H9 (cell line): Measurements from ENCODE around the gene NPRL2. TPM values are rescaled to one million over a fixed set of nuclear protein-coding genes. Genes with fewer than 3 reads are reported as not detected.
A peak's percentile ranks its signal among the peaks of the same experiment; 100 is the strongest.

Experiments
- DNase-seq: peaks from one replicate; pipeline ENCODE4 v3.0.0-alpha.2; 2017
- H2AFZ ChIP-seq: one replicate; pipeline ENCODE4 v1.6.1; 2013; ENCODE audit warnings: mild to moderate bottlenecking, low read length, control low read depth, moderate library complexity
- H2AK5ac ChIP-seq: 2 replicates; pipeline ENCODE4 v1.6.1; 2013; ENCODE audit warnings: low read length, control low read depth, mixed read lengths; ENCODE audit not compliant: insufficient read length
- H2BK120ac ChIP-seq: one replicate; pipeline ENCODE4 v1.6.1; 2013; ENCODE audit warnings: low read depth, mild to moderate bottlenecking, low read length, control low read depth, inconsistent platforms; ENCODE audit not compliant: poor library complexity, severe bottlenecking
- H2BK12ac ChIP-seq: 2 replicates; pipeline ENCODE4 v1.6.1; 2013; ENCODE audit warnings: low read length, control low read depth, mixed read lengths, low read depth; ENCODE audit not compliant: insufficient read length
- H2BK15ac ChIP-seq: 2 replicates; pipeline ENCODE4 v1.6.1; 2013; ENCODE audit warnings: low read depth, low read length, control low read depth
- H2BK20ac ChIP-seq: one replicate; pipeline ENCODE4 v1.6.1; 2013; ENCODE audit warnings: low read depth, mild to moderate bottlenecking, low read length, control low read depth, inconsistent platforms; ENCODE audit not compliant: poor library complexity, severe bottlenecking
- H2BK5ac ChIP-seq: 2 replicates; pipeline ENCODE4 v1.6.1; 2013; ENCODE audit warnings: low read length, control low read depth, mixed read lengths; ENCODE audit not compliant: insufficient read length
- H3K14ac ChIP-seq: 2 replicates; pipeline ENCODE4 v1.6.1; 2013; ENCODE audit warnings: low read length, control low read depth; ENCODE audit not compliant: insufficient read depth
- H3K18ac ChIP-seq: 2 replicates; pipeline ENCODE4 v1.6.1; 2013; ENCODE audit warnings: low read depth, mild to moderate bottlenecking, mixed read lengths, low read length, control low read depth; ENCODE audit not compliant: insufficient read length
- H3K23ac ChIP-seq: 2 replicates; pipeline ENCODE4 v1.6.1; 2013; ENCODE audit warnings: low read length, control low read depth, mixed read lengths, low read depth; ENCODE audit not compliant: insufficient read length
- H3K23me2 ChIP-seq: 2 replicates; pipeline ENCODE4 v1.6.1; 2013; ENCODE audit warnings: low read depth, mild to moderate bottlenecking, mixed read lengths, low read length, control low read depth; ENCODE audit not compliant: insufficient read length, poor library complexity, severe bottlenecking
- H3K27ac ChIP-seq: 2 replicates; pipeline ENCODE4 v1.5.1; 2013; ENCODE audit warnings: low read length, control low read depth, mixed read lengths, low read depth; ENCODE audit not compliant: insufficient read length
- H3K27me3 ChIP-seq: 2 replicates; pipeline ENCODE4 v1.6.1; 2013; ENCODE audit warnings: low read length, control low read depth, inconsistent platforms; ENCODE audit not compliant: insufficient read depth
- H3K4ac ChIP-seq: 2 replicates; pipeline ENCODE4 v1.6.1; 2013; ENCODE audit warnings: low read depth, mild to moderate bottlenecking, control low read depth, inconsistent platforms, low read length, moderate library complexity
- H3K4me1 ChIP-seq: 2 replicates; pipeline ENCODE4 v1.6.1; 2013; ENCODE audit warnings: low read length, control low read depth, inconsistent platforms; ENCODE audit not compliant: insufficient read depth
- H3K4me2 ChIP-seq: 2 replicates; pipeline ENCODE4 v1.6.1; 2013; ENCODE audit warnings: low read length, control low read depth, mixed read lengths; ENCODE audit not compliant: insufficient read length, insufficient read depth
- H3K56ac ChIP-seq: 2 replicates; pipeline ENCODE4 v1.6.1; 2013; ENCODE audit warnings: low read depth, mild to moderate bottlenecking, mixed read lengths, low read length, control low read depth; ENCODE audit not compliant: insufficient read length
- H3K79me1 ChIP-seq: 2 replicates; pipeline ENCODE4 v1.6.1; 2013; ENCODE audit warnings: low read depth, mild to moderate bottlenecking, moderate library complexity, low read length, control low read depth, inconsistent platforms; ENCODE audit not compliant: insufficient read depth, poor library complexity, severe bottlenecking
- H3K79me2 ChIP-seq: 2 replicates; pipeline ENCODE4 v1.6.1; 2013; ENCODE audit warnings: low read length, control low read depth, inconsistent platforms; ENCODE audit not compliant: insufficient read depth
- H3K9ac ChIP-seq: 2 replicates; pipeline ENCODE4 v1.6.1; 2013; ENCODE audit warnings: low read length, control low read depth, mixed read lengths; ENCODE audit not compliant: insufficient read length; ENCODE audit errors: extremely low read depth
- H3K9me3 ChIP-seq: one replicate; pipeline ENCODE4 v1.6.1; 2013; ENCODE audit warnings: low read depth, low read length, inconsistent platforms; ENCODE audit not compliant: control insufficient read depth
- H3T11ph ChIP-seq: one replicate; pipeline ENCODE4 v1.6.1; 2013; ENCODE audit warnings: mild to moderate bottlenecking, low read length, control low read depth, inconsistent platforms
- H4K20me1 ChIP-seq: one replicate; pipeline ENCODE4 v1.6.1; 2013; ENCODE audit not compliant: control insufficient read depth, insufficient read length, insufficient read depth
- H4K5ac ChIP-seq: 2 replicates; pipeline ENCODE4 v1.6.1; 2013; ENCODE audit warnings: low read depth, mild to moderate bottlenecking, mixed read lengths, low read length, control low read depth; ENCODE audit not compliant: insufficient read length
- H4K8ac ChIP-seq: replicated peaks from 2 replicates; pipeline ENCODE4 v1.6.1; 2013; ENCODE audit warnings: low read length, control low read depth, mixed read lengths, low read depth; ENCODE audit not compliant: insufficient read length
- H4K91ac ChIP-seq: 2 replicates; pipeline ENCODE4 v1.6.1; 2013; ENCODE audit warnings: low read depth, mild to moderate bottlenecking, moderate library complexity, mixed read lengths, low read length, control low read depth; ENCODE audit not compliant: insufficient read length
- H3K27ac Mint-ChIP-seq, 3 experiments: 2 replicates in 2 of 3; 3 replicates in 1 of 3; pipeline ENCODE4 v1.8.0; 2020 to 2021; ENCODE audit warnings: mixed read lengths in 3 of 3, mild to moderate bottlenecking in 1 of 3, moderate library complexity in 1 of 3
- H3K27me3 Mint-ChIP-seq: 2 replicates; pipeline ENCODE4 v1.8.0; 2021; ENCODE audit warnings: low read depth, mild to moderate bottlenecking, moderate library complexity, mixed read lengths
- H3K36me3 Mint-ChIP-seq, 3 experiments: 2 replicates in 2 of 3; 3 replicates in 1 of 3; pipeline ENCODE4 v1.8.0; 2020 to 2021; ENCODE audit warnings: low read depth in 3 of 3, mixed read lengths in 3 of 3; ENCODE audit not compliant: insufficient read depth in 1 of 3
- H3K4me1 Mint-ChIP-seq, 2 experiments: 2 replicates each; pipeline ENCODE4 v1.8.0; 2020; ENCODE audit warnings: mixed read lengths in 2 of 2
- H3K4me3 Mint-ChIP-seq, 2 experiments: 2 replicates in 1 of 2; 3 replicates in 1 of 2; pipeline ENCODE4 v1.8.0; 2020 to 2021; ENCODE audit warnings: mild to moderate bottlenecking in 2 of 2, mixed read lengths in 2 of 2, moderate library complexity in 1 of 2
- H3K9me3 Mint-ChIP-seq, 2 experiments: 2 replicates in 1 of 2; 3 replicates in 1 of 2; pipeline ENCODE4 v1.8.0; 2020; ENCODE audit warnings: mild to moderate bottlenecking in 2 of 2, mixed read lengths in 2 of 2, moderate library complexity in 1 of 2
- WGBS: extraction: QIAGEN DNeasy Blood & Tissue Kit; methylation state at CpG from one replicate; pipeline ENCODE4 v1.1.7; 2013; ENCODE audit warnings: missing lambda C conversion rate, low lambda C conversion rate, mixed read lengths; ENCODE audit not compliant: insufficient read length; ENCODE audit errors: extremely low coverage; 5-methylcytosine and 5-hydroxymethylcytosine counted together
- total RNA-seq: library from RNA; stranded (reverse); gene quantifications from 2 replicates; pipeline ENCODE4 v1.2.1, GENCODE V29; 2021
- TF ChIP-seq, protein P1 (sequence below): fragments of 200-600 bp; sonication (generic); conservative IDR thresholded peaks from 3 replicates; pipeline ENCODE4 v1.8.0; 2021; ENCODE audit warnings: antibody characterized with exemption, mild to moderate bottlenecking

Gene NPRL2
- total RNA-seq, 1 experiment from 2014 or later, result 23.4 TPM

DNA sequence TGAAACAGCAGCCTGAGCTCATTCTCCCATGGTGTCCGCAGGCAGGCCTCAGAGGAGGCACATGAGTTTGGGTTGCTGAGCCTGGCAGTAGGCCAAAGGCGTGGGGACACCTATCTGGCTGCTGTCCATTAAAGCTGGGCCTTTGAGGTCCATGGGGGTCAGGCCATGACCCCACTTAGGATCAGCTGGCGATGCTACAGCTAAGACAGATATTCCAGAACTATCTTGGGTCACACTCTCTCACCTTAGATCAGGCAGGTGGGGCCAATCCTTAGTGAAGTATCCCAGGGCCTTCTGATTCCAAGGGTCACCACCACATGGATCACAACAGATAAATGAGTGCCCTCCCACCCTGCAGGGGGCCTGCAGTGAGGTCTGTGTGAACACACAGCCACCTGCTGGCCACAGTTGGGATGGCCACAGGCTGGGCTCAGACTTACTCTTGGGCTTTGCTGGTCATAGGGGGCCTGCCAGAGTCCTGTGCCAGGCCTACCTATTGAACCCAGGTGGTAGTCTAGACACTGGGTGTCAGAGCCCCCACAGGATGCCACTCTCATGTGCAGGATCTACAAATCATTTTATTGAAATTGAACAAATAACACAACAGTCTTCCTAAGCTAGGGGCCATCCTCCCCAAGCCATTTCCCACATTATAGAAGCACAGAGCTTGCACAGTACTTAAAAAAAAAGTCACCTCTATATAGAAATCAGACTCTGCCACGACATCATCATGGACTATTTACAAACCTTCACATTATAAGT is 26.0 kb downstream of the NPRL2 start:
- H3K4ac ChIP-seq, result no peak overlapping the region

More for the DNA sequence above, 26.0 kb downstream of the NPRL2 start:
- Histone ChIP-seq H4K20me1 (no peaks in the 10 kb centered on the region), H3K9me3 (no peaks in the 10 kb centered on the region), H4K5ac (no peak overlapping the region), H3K27ac (no peak overlapping the region), H3K4me1 (peaks cover 6% of the 10 kb centered on the region; the same call in 1 of the 2 replicates), H3K56ac (no peak overlapping the region), H3K9ac (no peak overlapping the region), H4K91ac (no peak overlapping the region), H2AK5ac (no peak overlapping the region), H2BK120ac (no peak overlapping the region), H2BK12ac (no peak overlapping the region), H3K18ac (no peak overlapping the region), H3K79me1 (peaks cover 6% of the 10 kb centered on the region), H3K23ac (no peak overlapping the region), H3K4me2 (no peak overlapping the region), H3T11ph (no peak overlapping the region), H2BK5ac (no peak overlapping the region), H3K23me2 (peaks cover 24% of the 10 kb centered on the region), H3K79me2 (peaks cover 10% of the 10 kb centered on the region; the same call in 1 of the 2 replicates), H2BK15ac (no peak overlapping the region), H2BK20ac (no peak overlapping the region), H2AFZ (no peak overlapping the region), H3K14ac (no peak overlapping the region), H3K27me3 (no peaks in the 10 kb centered on the region), H4K8ac (no peak overlapping the region)
- Mint-ChIP-seq H3K27ac (0 out of 7 replicates have a peak overlapping the region, but pooled peaks of 1 of the 3 experiments have one; percentile 28), H3K36me3 (peaks cover 18 to 34% (median 19%) of the 10 kb centered on the region in 3 experiments), H3K9me3 (no peaks in the 10 kb centered on the region), H3K4me1 (peaks cover 23 to 41% of the 10 kb centered on the region in 2 experiments), H3K4me3 (peak overlapping the region; percentile 30 to 54; a peak in 4 of 5 replicates), H3K27me3 (no peaks in the 10 kb centered on the region; the same call in 1 of the 2 replicates)
- no CpG with 5 or more reads among the region's 4 CpGs for WGBS
- TF ChIP-seq, protein P1, sequence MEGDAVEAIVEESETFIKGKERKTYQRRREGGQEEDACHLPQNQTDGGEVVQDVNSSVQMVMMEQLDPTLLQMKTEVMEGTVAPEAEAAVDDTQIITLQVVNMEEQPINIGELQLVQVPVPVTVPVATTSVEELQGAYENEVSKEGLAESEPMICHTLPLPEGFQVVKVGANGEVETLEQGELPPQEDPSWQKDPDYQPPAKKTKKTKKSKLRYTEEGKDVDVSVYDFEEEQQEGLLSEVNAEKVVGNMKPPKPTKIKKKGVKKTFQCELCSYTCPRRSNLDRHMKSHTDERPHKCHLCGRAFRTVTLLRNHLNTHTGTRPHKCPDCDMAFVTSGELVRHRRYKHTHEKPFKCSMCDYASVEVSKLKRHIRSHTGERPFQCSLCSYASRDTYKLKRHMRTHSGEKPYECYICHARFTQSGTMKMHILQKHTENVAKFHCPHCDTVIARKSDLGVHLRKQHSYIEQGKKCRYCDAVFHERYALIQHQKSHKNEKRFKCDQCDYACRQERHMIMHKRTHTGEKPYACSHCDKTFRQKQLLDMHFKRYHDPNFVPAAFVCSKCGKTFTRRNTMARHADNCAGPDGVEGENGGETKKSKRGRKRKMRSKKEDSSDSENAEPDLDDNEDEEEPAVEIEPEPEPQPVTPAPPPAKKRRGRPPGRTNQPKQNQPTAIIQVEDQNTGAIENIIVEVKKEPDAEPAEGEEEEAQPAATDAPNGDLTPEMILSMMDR, result peak; percentile 89
- peak; percentile 90 for DNase-seq
